Erythroblast (primary cell): Measurements from ENCODE around the gene TMEM95.

Experiments
- DNase-seq, 2 experiments: peaks; one replicate each; lab custom pipeline; 2025; lab: John Stamatoyannopoulos, UW
- GATA1 ChIP-seq: IDR thresholded peaks from 2 replicates; pipeline ENCODE4 v1.6.1; 2011; ENCODE audit warnings: low read depth, mild to moderate bottlenecking, control low read depth, low read length, moderate library complexity
- POLR2A ChIP-seq: IDR thresholded peaks from 2 replicates; pipeline ENCODE4 v1.6.1; 2011; ENCODE audit warnings: mild to moderate bottlenecking, low read length

The TMEM95 gene

GRCh38 chr17:7404737-7405349 lies 49.9 kb downstream of the TMEM95 start:
- no peak for TF ChIP-seq GATA1
- no peak for TF ChIP-seq POLR2A
- peak in 1 of 2 experiments; percentile 92 for DNase-seq

- TF ChIP-seq GATA1 (no peak), POLR2A (no peak)
- DNase-seq = no peak
Observed at GRCh38 chr17:7405350-7406234, 50.6 kb downstream of the TMEM95 start.

GRCh38 chr17:7406235-7406825 lies 51.4 kb downstream of the TMEM95 start:
- DNase-seq = no peak
- no peak for TF ChIP-seq POLR2A
- TF ChIP-seq GATA1 = no peak
